Hepatocyte (in vitro differentiated cells): ENCODE results near the gene ASB15. TPM values are rescaled to one million over a fixed set of nuclear protein-coding genes. Genes with fewer than 3 reads are reported as not detected.

Source experiments
- DNase-seq: peaks from one replicate; pipeline ENCODE4 v3.0.0-alpha.2; 2016; ENCODE audit warnings: low spot score
- H2AFZ ChIP-seq: fragments of 200-600 bp; sonication (generic); 2 replicates; pipeline ENCODE4 v1.6.0; 2016; ENCODE audit warnings: antibody characterized with exemption, mild to moderate bottlenecking
- H3K27ac ChIP-seq: fragments of 200-600 bp; sonication (generic); 2 replicates; pipeline ENCODE4 v1.5.1; 2016; ENCODE audit warnings: mild to moderate bottlenecking
- H3K27me3 ChIP-seq: fragments of 200-600 bp; sonication (generic); 2 replicates; pipeline ENCODE4 v1.6.1; 2016
- H3K36me3 ChIP-seq: fragments of 200-600 bp; sonication (generic); replicated peaks from 2 replicates; pipeline ENCODE4 v1.5.1; 2016; ENCODE audit warnings: low read depth; ENCODE audit not compliant: insufficient read depth
- H3K4me1 ChIP-seq: fragments of 200-600 bp; sonication (generic); 2 replicates; pipeline ENCODE4 v1.5.1; 2016; ENCODE audit warnings: mild to moderate bottlenecking, moderate library complexity; ENCODE audit not compliant: insufficient read depth
- H3K4me2 ChIP-seq: fragments of 200-600 bp; sonication (generic); 2 replicates; pipeline ENCODE4 v1.6.0; 2016
- H3K4me3 ChIP-seq: fragments of 200-600 bp; sonication (generic); 2 replicates; pipeline ENCODE4 v1.5.1; 2016; ENCODE audit warnings: mild to moderate bottlenecking
- H3K79me2 ChIP-seq: fragments of 200-600 bp; sonication (generic); 2 replicates; pipeline ENCODE4 v1.6.0; 2017; ENCODE audit warnings: mild to moderate bottlenecking
- H3K9me2 ChIP-seq: fragments of 200-600 bp; sonication (generic); replicated peaks from 2 replicates; pipeline ENCODE4 v1.6.0; 2017; ENCODE audit warnings: mild to moderate bottlenecking; ENCODE audit not compliant: insufficient read depth
- H3K9me3 ChIP-seq: fragments of 200-600 bp; sonication (generic); 2 replicates; pipeline ENCODE4 v1.5.1; 2016; ENCODE audit warnings: low read depth, mild to moderate bottlenecking
- H4K20me1 ChIP-seq: fragments of 200-600 bp; sonication (generic); 2 replicates; pipeline ENCODE4 v1.6.0; 2016; ENCODE audit warnings: mild to moderate bottlenecking; ENCODE audit not compliant: insufficient read depth, poor library complexity, severe bottlenecking
- EZH2 ChIP-seq: fragments of 200-600 bp; sonication (generic); IDR thresholded peaks from 2 replicates; pipeline ENCODE4 v1.6.1; 2016; ENCODE audit warnings: antibody characterized with exemption, mild to moderate bottlenecking, borderline replicate concordance
- EZH2phosphoT487 ChIP-seq: fragments of 200-600 bp; sonication (generic); IDR thresholded peaks from one replicate; pipeline ENCODE4 v1.6.1; 2018; ENCODE audit warnings: antibody characterized with exemption, mild to moderate bottlenecking, low read depth, moderate library complexity; ENCODE audit not compliant: unreplicated experiment, severe bottlenecking
- WGBS: methylation state at CpG from one replicate; pipeline ENCODE4 v1.1.6; 2016; ENCODE audit warnings: low lambda C conversion rate; ENCODE audit errors: missing lambda C conversion rate; 5-methylcytosine and 5-hydroxymethylcytosine counted together
- polyA plus RNA-seq: library from polyadenylated mRNA; unstranded; fragments of >200 nt; fragmentation: Nextera tagmentation; extraction: Ambion mirVana; gene quantifications from 2 replicates; pipeline ENCODE4 v1.2.1, GENCODE V29; 2016
- total RNA-seq: library from RNA; depleted of rRNA; stranded (reverse); fragments of >200 nt; gene quantifications from 2 replicates; pipeline ENCODE4 v1.2.3, GENCODE V29; 2014
- TF ChIP-seq, protein P1 (sequence below): fragments of 200-600 bp; sonication (generic); IDR thresholded peaks from 2 replicates; pipeline ENCODE4 v1.5.1; 2016; ENCODE audit warnings: antibody characterized with exemption, mild to moderate bottlenecking; ENCODE audit not compliant: poor library complexity

ASB15 gene
- total and polyA plus RNA-seq, 2 experiments from 2014 or later = not detected

DNA sequence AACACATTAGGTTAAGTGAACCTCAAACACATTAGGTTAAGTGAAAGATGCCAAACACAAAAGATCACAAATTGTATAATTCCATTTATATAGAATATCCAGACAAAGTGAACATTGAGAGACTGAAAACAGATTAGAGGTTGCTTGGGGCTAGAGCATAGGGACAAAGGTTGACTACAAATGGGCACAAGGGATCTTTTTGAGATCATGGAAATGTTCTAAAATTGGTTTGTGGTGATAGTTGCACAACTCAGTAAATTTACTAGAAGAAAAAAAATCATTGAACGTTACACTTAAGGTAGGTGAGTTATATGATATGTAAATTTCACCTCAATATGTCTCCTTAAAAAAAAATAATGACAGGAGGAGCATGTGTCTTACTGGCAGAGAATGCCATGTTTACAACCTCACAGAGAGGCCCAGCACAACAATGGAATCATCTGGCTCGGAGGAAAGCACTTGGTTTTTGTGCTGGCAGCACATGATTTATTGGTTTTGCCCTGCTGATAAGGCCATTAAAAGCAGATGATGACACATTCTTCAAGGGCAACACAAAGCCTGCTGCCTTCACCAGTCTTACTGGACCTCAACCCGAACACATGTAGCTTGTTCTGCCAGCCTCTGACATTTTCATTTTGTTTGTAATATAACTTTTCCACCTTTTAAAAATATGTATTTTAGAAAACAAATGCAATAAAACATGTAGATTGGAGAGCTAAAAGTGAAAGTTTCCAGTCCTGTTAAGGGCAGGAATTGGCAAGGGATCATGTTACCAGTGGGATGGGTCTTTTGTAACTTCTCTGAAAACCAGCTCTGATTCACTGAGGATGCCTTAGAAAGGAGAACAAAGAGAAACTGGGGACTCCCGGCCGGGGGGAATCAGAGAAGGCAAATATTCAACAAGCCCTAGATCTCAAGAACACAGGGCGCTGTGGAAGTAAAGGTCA, 42.1 kb downstream of the ASB15 start:
- peak; percentile 59 for DNase-seq
- TF ChIP-seq, protein P1, sequence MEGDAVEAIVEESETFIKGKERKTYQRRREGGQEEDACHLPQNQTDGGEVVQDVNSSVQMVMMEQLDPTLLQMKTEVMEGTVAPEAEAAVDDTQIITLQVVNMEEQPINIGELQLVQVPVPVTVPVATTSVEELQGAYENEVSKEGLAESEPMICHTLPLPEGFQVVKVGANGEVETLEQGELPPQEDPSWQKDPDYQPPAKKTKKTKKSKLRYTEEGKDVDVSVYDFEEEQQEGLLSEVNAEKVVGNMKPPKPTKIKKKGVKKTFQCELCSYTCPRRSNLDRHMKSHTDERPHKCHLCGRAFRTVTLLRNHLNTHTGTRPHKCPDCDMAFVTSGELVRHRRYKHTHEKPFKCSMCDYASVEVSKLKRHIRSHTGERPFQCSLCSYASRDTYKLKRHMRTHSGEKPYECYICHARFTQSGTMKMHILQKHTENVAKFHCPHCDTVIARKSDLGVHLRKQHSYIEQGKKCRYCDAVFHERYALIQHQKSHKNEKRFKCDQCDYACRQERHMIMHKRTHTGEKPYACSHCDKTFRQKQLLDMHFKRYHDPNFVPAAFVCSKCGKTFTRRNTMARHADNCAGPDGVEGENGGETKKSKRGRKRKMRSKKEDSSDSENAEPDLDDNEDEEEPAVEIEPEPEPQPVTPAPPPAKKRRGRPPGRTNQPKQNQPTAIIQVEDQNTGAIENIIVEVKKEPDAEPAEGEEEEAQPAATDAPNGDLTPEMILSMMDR = no peak
- TF ChIP-seq EZH2phosphoT487 (no peak), EZH2 (no peak)
- peak overlapping the region; percentile 20 for H2AFZ ChIP-seq
- H3K79me2 ChIP-seq = no peaks in the 10 kb centered on the region
- no peaks in the 10 kb centered on the region for H3K36me3 ChIP-seq
- H3K9me3 ChIP-seq = no peaks in the 10 kb centered on the region
- H3K9me2 ChIP-seq = no peaks in the 10 kb centered on the region
- H3K27ac ChIP-seq = peak overlapping the region; percentile 53
- H3K4me1 ChIP-seq = peaks cover 16% of the 10 kb centered on the region
- no peaks in the 10 kb centered on the region for H4K20me1 ChIP-seq
- no peaks in the 10 kb centered on the region for H3K27me3 ChIP-seq
- WGBS = 17% methylated on average over 6 of the region's 6 CpGs
- no peak overlapping the region for H3K4me3 ChIP-seq
- peak overlapping the region; percentile 60 for H3K4me2 ChIP-seq

DNA sequence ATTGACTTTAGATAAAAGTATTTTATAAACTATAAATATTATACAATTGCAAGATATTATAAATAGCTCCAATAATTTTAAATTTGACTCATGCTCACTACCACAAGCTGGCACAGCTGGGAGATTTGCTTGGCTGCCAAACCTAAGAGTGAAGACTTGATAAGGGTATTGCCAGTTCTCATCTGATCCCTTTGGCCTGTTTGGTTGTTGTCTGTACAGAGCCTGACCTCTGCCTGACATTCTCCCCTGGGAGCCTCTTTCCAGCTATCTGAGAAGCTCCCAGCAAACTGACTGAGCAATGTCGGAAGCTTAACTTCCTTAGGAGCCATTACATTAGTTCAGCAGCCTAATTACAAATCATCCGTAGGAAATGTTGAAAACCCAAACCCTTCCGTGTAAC, 43.9 kb downstream of the ASB15 start:
- no peak overlapping the region for H2AFZ ChIP-seq
- no peak overlapping the region for H3K4me2 ChIP-seq
- no peaks in the 10 kb centered on the region for H3K36me3 ChIP-seq
- DNase-seq = no peak
- H3K4me3 ChIP-seq = no peak overlapping the region
- H3K79me2 ChIP-seq = no peaks in the 10 kb centered on the region
- H3K27me3 ChIP-seq = no peaks in the 10 kb centered on the region
- H3K27ac ChIP-seq = no peak overlapping the region
- peaks cover 16% of the 10 kb centered on the region for H3K4me1 ChIP-seq
- no peaks in the 10 kb centered on the region for H3K9me3 ChIP-seq
- H3K9me2 ChIP-seq = no peaks in the 10 kb centered on the region
- WGBS = 42% methylated on average over 3 of the region's 3 CpGs
- no peaks in the 10 kb centered on the region for H4K20me1 ChIP-seq
- TF ChIP-seq EZH2 (no peak), EZH2phosphoT487 (no peak)
- TF ChIP-seq, protein P1 = no peak

DNA sequence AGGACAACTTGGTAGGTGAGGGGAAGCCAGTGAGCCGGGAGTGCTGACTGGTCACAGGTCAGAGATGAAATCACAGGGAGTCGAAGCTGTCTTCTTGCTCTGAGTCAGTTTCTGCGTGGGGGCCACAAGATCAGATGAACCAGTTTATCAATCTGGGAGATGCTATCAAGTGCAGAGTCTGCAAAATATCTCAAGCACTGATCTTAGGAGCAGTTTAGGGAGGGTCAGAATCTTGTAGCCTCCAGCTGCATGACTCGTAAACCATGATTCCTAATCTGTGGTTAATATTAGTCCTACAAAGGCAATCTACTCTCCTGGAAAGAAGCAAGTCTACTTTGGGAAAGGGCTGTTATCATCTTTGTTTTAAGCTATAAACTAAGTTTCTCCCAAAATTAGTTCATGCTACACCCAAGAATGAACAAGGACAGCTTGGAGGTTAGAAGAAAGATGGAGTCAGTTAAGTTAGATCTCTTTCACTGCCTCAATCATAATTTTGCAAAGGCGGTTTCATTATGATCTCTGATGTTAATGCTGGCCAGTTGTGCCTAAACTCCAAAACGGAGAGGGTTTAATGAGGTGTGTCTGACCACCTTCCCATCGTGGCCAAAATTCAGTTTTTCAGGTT, 45.6 kb downstream of the ASB15 start:
- TF ChIP-seq, protein P1 = no peak
- TF ChIP-seq EZH2phosphoT487 (no peak), EZH2 (no peak)
- Histone ChIP-seq H3K9me2 (no peaks in the 10 kb centered on the region), H3K36me3 (no peaks in the 10 kb centered on the region), H3K79me2 (no peaks in the 10 kb centered on the region), H3K4me2 (no peak overlapping the region), H3K9me3 (no peaks in the 10 kb centered on the region), H3K4me3 (no peak overlapping the region), H3K27ac (peak overlapping the region; percentile 17), H3K4me1 (peaks cover 16% of the 10 kb centered on the region), H3K27me3 (no peaks in the 10 kb centered on the region), H2AFZ (no peak overlapping the region), H4K20me1 (no peaks in the 10 kb centered on the region)
- DNase-seq = no peak
- 62% methylated on average over 7 of the region's 7 CpGs for whole genome bisulfite sequencing
